ENCODE data around the gene RIN3.

Gene RIN3

DNA sequence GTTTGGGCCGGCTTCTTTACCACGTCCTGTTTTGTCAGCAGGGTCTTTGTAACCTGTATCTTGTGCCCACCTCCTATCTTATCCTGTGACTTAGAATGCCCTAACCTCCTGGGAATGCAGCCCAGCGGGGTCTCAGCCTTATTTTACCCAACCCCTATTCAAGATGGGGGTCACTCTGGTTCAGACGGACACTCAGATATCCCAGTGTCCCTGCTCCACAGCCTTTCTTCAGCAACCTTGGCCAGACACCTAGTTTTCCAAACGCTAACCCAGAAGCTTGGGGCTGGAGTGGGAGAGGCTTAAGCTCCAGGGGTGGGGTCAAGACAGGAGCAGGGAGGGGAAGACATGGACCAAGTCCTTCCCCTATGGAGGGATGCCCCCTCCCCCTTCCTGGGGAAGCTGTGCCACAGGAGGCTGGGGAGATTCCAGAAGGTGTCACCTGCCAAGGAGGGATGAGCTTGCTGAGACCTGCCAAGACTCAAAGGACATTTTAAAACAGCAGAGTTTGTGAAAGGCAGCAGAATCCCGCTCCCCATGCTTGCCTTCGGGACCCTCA is 62.2 kb downstream of the RIN3 start:
- Histone ChIP-seq H4K5ac (ENCODE audit: low read length) (no peak overlapping the region), H2AK5ac (ENCODE audit: low read length) (no peak overlapping the region), H3K27me3 (ENCODE audit: insufficient read depth, low read length, poor library complexity) (no peaks in the 10 kb centered on the region), H2BK15ac (replicated peaks; ENCODE audit: low read depth) (no peak overlapping the region), H3K79me2 (ENCODE audit: control insufficient read depth, insufficient read depth, low read length) (no peaks in the 10 kb centered on the region), H2BK120ac (ENCODE audit: low read depth, low read length) (no peak overlapping the region), H3K23ac (ENCODE audit: low read length) (no peak overlapping the region), H3K27ac (ENCODE audit: low read depth, low read length) (no peak overlapping the region), H3K36me3 (ENCODE audit: control insufficient read depth, insufficient read depth, low read length) (no peaks in the 10 kb centered on the region), H3K56ac (ENCODE audit: low read length) (no peak overlapping the region), H4K8ac (ENCODE audit: low read depth, low read length) (no peak overlapping the region), H3K4me2 (ENCODE audit: low read length) (no peak overlapping the region), H3K4me3 (ENCODE audit: low read length) (no peak overlapping the region), H3K4ac (ENCODE audit: low read depth, low read length) (no peak overlapping the region), H2BK5ac (ENCODE audit: low read length) (no peak overlapping the region), H3K79me1 (ENCODE audit: low read length) (no peaks in the 10 kb centered on the region), H3K4me1 (ENCODE audit: control insufficient read depth, low read depth, low read length) (no peaks in the 10 kb centered on the region), H3K18ac (ENCODE audit: low read length) (no peak overlapping the region), H3K9ac (ENCODE audit: low read length) (no peak overlapping the region)
- no peak for DNase-seq
- no CpG with 5 or more reads among the region's 7 CpGs for WGBS (ENCODE audit: extremely low coverage, insufficient coverage, low lambda C conversion rate)

DNA sequence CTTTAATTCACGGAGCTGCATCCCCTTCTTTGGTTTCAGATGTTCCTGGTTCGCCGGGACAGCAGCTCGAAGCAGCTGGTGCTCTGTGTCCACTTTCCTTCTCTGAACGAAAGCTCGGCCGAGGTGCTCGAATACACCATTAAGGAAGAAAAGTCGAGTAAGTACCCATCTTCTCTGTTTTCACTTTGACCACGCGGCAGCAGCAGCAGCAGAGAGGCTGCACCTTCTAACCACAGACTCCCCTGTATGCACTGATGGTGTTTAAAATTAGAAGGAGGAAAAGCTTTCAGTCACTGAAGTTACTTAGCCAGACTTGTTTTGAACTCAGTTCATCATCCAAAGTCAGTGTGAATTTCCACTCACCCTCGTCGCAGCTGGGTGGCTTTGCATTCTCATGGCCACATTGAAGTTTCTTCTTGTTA is 63.8 kb downstream of the RIN3 start:
- no peak for DNase-seq
- no peak overlapping the region for H3K9ac ChIP-seq (ENCODE audit: low read length)
- no peak overlapping the region for H3K4ac ChIP-seq (ENCODE audit: low read depth, low read length)
- no peak overlapping the region for H2BK5ac ChIP-seq (ENCODE audit: low read length)
- H3K27me3 ChIP-seq (ENCODE audit: insufficient read depth, low read length, poor library complexity) = no peaks in the 10 kb centered on the region
- no peak overlapping the region for H4K5ac ChIP-seq (ENCODE audit: low read length)
- H3K56ac ChIP-seq (ENCODE audit: low read length) = no peak overlapping the region
- WGBS (ENCODE audit: extremely low coverage, insufficient coverage, low lambda C conversion rate) = no CpG with 5 or more reads among the region's 13 CpGs
- H3K4me2 ChIP-seq (ENCODE audit: low read length) = no peak overlapping the region
- no peaks in the 10 kb centered on the region for H3K4me1 ChIP-seq (ENCODE audit: control insufficient read depth, low read depth, low read length)
- no peaks in the 10 kb centered on the region for H3K79me1 ChIP-seq (ENCODE audit: low read length)
- H3K36me3 ChIP-seq (ENCODE audit: control insufficient read depth, insufficient read depth, low read length) = no peaks in the 10 kb centered on the region
- no peak overlapping the region for H2BK120ac ChIP-seq (ENCODE audit: low read depth, low read length)
- no peak overlapping the region for H3K18ac ChIP-seq (ENCODE audit: low read length)
- no peak overlapping the region for H3K23ac ChIP-seq (ENCODE audit: low read length)
- no peak overlapping the region for H3K4me3 ChIP-seq (ENCODE audit: low read length)
- H2AK5ac ChIP-seq (ENCODE audit: low read length) = no peak overlapping the region
- H3K79me2 ChIP-seq (ENCODE audit: control insufficient read depth, insufficient read depth, low read length) = no peaks in the 10 kb centered on the region
- H3K27ac ChIP-seq (ENCODE audit: low read depth, low read length) = no peak overlapping the region
- H2BK15ac ChIP-seq (replicated peaks; ENCODE audit: low read depth) = no peak overlapping the region
- H4K8ac ChIP-seq (ENCODE audit: low read depth, low read length) = no peak overlapping the region

DNA sequence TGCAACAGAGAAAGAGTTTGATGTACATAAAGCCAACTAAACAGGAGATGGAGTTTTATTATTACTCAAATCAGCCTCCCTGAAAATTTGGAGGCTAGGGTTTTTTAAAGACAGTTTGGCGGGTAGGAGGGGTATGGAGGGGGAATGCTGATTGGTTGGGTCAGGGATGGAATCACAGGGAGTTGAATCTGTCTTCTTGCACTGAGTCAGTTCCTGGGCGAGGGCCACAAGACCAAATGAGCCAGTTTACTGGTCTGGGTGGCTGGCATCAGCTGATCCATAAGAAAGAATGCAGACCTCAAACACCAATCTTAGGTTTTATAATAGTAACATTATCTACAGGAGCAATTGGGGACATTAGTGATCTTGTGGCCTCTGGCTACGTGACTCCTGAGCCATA is 64.9 kb downstream of the RIN3 start:
- Histone ChIP-seq H3K23ac (ENCODE audit: low read length) (no peak overlapping the region), H3K27me3 (ENCODE audit: insufficient read depth, low read length, poor library complexity) (no peaks in the 10 kb centered on the region), H3K4ac (ENCODE audit: low read depth, low read length) (no peak overlapping the region), H3K79me2 (ENCODE audit: control insufficient read depth, insufficient read depth, low read length) (no peaks in the 10 kb centered on the region), H2BK5ac (ENCODE audit: low read length) (no peak overlapping the region), H4K5ac (ENCODE audit: low read length) (no peak overlapping the region), H3K79me1 (ENCODE audit: low read length) (no peaks in the 10 kb centered on the region), H2BK120ac (ENCODE audit: low read depth, low read length) (no peak overlapping the region), H3K36me3 (ENCODE audit: control insufficient read depth, insufficient read depth, low read length) (no peaks in the 10 kb centered on the region), H3K4me1 (ENCODE audit: control insufficient read depth, low read depth, low read length) (no peaks in the 10 kb centered on the region), H2AK5ac (ENCODE audit: low read length) (no peak overlapping the region), H2BK15ac (replicated peaks; ENCODE audit: low read depth) (no peak overlapping the region), H3K9ac (ENCODE audit: low read length) (no peak overlapping the region), H3K4me2 (ENCODE audit: low read length) (no peak overlapping the region), H3K18ac (ENCODE audit: low read length) (no peak overlapping the region), H3K56ac (ENCODE audit: low read length) (no peak overlapping the region), H3K27ac (ENCODE audit: low read depth, low read length) (no peak overlapping the region), H3K4me3 (ENCODE audit: low read length) (no peak overlapping the region), H4K8ac (ENCODE audit: low read depth, low read length) (no peak overlapping the region)
- no CpG with 5 or more reads among the region's 3 CpGs for WGBS (ENCODE audit: extremely low coverage, insufficient coverage, low lambda C conversion rate)
- DNase-seq = no peak

DNA sequence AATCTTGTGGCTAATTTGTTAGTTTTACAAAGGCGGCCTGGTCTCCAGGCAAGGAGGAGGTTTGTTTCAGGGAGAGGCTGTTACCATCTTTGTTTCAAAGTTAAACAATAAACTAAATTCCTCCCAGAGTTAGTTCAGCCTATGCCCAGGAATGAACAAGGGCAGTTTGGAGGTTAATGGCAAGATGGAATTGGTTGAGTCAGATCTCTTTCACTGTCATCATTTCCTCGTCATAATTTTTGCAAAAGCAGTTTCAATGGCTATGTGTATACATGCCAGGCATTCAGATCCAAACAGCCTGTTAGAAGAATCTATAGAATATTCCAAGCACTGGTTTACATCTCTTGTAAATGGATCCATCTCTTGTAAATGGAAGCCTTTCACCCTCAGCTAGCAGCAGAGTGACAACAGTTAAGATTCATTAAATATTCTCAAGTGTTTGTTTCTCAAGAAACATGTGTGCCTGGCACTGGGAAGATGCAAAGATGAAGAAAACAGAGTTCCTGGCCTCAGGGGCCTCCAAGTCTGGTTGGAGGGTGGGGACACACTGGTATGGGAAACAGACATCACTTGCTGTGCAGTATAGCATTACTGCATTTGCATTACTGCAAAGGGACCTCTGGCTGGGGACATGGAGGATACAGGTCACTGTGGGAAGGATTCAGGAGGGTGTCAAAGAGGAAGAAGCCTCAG is 65.8 kb downstream of the RIN3 start:
- WGBS (ENCODE audit: extremely low coverage, insufficient coverage, low lambda C conversion rate) = no CpG with 5 or more reads among the region's 2 CpGs

DNA sequence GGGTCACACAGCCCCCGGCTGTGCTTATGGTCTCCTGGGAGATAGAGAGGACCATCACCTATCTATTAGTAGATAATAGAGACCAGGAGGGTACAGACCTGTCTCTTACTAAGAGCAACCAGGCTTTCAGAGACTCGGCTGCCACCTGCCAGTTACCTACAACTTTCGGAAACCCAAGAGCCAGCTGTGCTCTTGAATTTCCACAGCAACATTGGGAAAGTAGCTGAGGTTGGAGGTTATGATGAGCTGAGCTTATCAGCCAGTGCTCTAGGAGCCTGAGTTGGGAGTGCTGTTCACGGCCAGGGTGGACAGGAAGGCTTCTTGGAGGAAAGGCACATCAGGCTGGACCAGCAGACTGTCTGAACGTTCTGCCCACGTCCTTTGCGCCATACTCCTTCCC is 67.6 kb downstream of the RIN3 start:
- no peak overlapping the region for H3K4me3 ChIP-seq (ENCODE audit: low read length)
- WGBS (ENCODE audit: extremely low coverage, insufficient coverage, low lambda C conversion rate) = no CpG with 5 or more reads among the region's 7 CpGs

More for the DNA sequence above, 65.8 kb downstream of the RIN3 start:
- Histone ChIP-seq H3K4me2 (ENCODE audit: low read length) (no peak overlapping the region), H3K27me3 (ENCODE audit: insufficient read depth, low read length, poor library complexity) (no peaks in the 10 kb centered on the region), H3K4me3 (ENCODE audit: low read length) (no peak overlapping the region), H4K8ac (ENCODE audit: low read depth, low read length) (no peak overlapping the region), H4K5ac (ENCODE audit: low read length) (no peak overlapping the region), H3K79me1 (ENCODE audit: low read length) (no peaks in the 10 kb centered on the region), H2BK15ac (replicated peaks; ENCODE audit: low read depth) (no peak overlapping the region), H3K4me1 (ENCODE audit: control insufficient read depth, low read depth, low read length) (no peaks in the 10 kb centered on the region), H2BK120ac (ENCODE audit: low read depth, low read length) (no peak overlapping the region), H3K36me3 (ENCODE audit: control insufficient read depth, insufficient read depth, low read length) (no peaks in the 10 kb centered on the region), H3K4ac (ENCODE audit: low read depth, low read length) (no peak overlapping the region), H3K79me2 (ENCODE audit: control insufficient read depth, insufficient read depth, low read length) (no peaks in the 10 kb centered on the region), H3K27ac (ENCODE audit: low read depth, low read length) (no peak overlapping the region), H3K9ac (ENCODE audit: low read length) (no peak overlapping the region), H2BK5ac (ENCODE audit: low read length) (no peak overlapping the region), H2AK5ac (ENCODE audit: low read length) (no peak overlapping the region), H3K23ac (ENCODE audit: low read length) (no peak overlapping the region), H3K18ac (ENCODE audit: low read length) (no peak overlapping the region), H3K56ac (ENCODE audit: low read length) (no peak overlapping the region)
- DNase-seq = no peak

More for the DNA sequence above, 67.6 kb downstream of the RIN3 start:
- H3K9ac ChIP-seq (ENCODE audit: low read length) = no peak overlapping the region
- no peak overlapping the region for H4K8ac ChIP-seq (ENCODE audit: low read depth, low read length)
- H3K79me1 ChIP-seq (ENCODE audit: low read length) = no peaks in the 10 kb centered on the region
- DNase-seq = no peak
- no peak overlapping the region for H3K4ac ChIP-seq (ENCODE audit: low read depth, low read length)
- H3K4me1 ChIP-seq (ENCODE audit: control insufficient read depth, low read depth, low read length) = no peaks in the 10 kb centered on the region
- no peak overlapping the region for H3K4me2 ChIP-seq (ENCODE audit: low read length)
- H3K27me3 ChIP-seq (ENCODE audit: insufficient read depth, low read length, poor library complexity) = no peaks in the 10 kb centered on the region
- no peak overlapping the region for H3K56ac ChIP-seq (ENCODE audit: low read length)
- no peak overlapping the region for H2BK120ac ChIP-seq (ENCODE audit: low read depth, low read length)
- no peak overlapping the region for H2BK15ac ChIP-seq (replicated peaks; ENCODE audit: low read depth)
- H3K36me3 ChIP-seq (ENCODE audit: control insufficient read depth, insufficient read depth, low read length) = no peaks in the 10 kb centered on the region
- H3K79me2 ChIP-seq (ENCODE audit: control insufficient read depth, insufficient read depth, low read length) = no peaks in the 10 kb centered on the region
- H3K18ac ChIP-seq (ENCODE audit: low read length) = no peak overlapping the region
- H2AK5ac ChIP-seq (ENCODE audit: low read length) = no peak overlapping the region
- no peak overlapping the region for H3K23ac ChIP-seq (ENCODE audit: low read length)
- H2BK5ac ChIP-seq (ENCODE audit: low read length) = no peak overlapping the region
- no peak overlapping the region for H4K5ac ChIP-seq (ENCODE audit: low read length)
- no peak overlapping the region for H3K27ac ChIP-seq (ENCODE audit: low read depth, low read length)

All from mesendoderm (in vitro differentiated cells).